CMK (cell line): ENCODE measurements around the gene RNF207.
"Not testable (repeated sequence)": the region's sequence is repeated elsewhere in the genome, so short reads cannot be mapped to it uniquely, and the experiment has no call there.

Source experiments
- DNase-seq: peaks from one replicate; pipeline ENCODE4 v3.0.0-alpha.2; 2010; ENCODE audit warnings: low read depth

RNF207 gene

DNA sequence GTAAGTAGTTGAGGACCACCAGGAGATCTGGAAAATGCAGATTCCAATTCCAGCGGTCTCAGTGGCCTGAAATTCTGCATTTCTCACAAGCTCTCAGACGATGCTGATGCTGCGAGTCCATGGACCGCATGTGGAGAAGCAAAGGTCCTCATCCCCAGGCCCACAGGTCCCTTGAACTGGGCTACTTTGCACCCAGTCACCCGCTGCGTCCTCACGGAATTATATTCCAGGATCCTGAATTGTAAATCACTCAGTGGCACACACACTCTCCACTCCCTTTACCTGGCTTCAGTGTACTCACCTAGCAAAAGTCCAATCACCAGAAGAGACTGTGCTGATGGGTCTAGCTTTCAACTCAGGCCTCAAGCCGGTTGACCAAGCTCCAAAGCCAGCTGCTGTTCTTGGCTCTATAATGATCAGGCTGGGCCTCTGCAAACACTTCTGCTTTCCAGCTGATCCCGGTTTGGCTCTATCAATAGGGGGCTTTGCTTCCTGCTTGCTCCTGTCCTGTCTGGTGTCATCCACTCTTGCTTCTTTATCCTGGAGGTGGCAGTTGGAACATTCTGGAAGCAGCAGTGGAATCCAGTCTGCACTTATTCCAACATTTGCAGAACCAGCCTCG lies 5.6 kb upstream of the RNF207 start:
- peak; percentile 54 for DNase-seq

DNA sequence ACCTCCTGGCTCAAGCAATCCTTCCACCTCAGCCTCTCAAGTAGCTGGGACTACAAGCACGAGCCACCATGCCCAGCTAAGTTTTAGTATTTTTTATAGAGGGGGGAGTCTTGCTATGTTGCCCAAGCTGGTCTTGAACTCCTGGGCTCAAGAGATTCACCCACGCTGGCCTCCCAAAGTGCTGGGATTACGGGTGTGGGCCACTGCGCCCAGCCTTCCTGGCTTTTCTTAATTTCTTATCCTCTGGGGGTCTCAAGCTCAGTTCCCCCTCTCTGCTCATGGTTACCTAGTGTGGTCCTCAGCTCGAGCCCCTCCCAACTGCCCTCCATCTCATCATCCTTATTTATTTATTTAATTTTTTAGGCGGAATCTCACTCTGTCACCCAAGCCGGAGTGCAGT lies 3.7 kb upstream of the RNF207 start:
- DNase-seq: no peak

DNA sequence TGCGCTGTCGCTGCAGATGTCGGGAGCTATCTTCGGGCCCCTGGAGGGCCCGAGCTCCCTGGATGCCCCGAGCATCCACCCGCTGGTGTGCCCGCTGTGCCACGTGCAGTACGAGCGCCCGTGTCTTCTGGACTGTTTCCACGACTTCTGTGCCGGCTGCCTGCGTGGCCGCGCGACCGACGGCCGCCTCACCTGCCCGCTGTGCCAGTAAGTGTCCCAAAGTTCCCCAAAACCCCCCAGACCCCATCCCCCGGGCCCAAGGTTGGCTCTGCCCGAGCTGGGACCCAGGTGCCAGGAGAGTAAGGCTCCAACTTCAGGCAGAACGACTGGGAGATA lies 569 bp downstream of the RNF207 start:
- DNase-seq: no peak

DNA sequence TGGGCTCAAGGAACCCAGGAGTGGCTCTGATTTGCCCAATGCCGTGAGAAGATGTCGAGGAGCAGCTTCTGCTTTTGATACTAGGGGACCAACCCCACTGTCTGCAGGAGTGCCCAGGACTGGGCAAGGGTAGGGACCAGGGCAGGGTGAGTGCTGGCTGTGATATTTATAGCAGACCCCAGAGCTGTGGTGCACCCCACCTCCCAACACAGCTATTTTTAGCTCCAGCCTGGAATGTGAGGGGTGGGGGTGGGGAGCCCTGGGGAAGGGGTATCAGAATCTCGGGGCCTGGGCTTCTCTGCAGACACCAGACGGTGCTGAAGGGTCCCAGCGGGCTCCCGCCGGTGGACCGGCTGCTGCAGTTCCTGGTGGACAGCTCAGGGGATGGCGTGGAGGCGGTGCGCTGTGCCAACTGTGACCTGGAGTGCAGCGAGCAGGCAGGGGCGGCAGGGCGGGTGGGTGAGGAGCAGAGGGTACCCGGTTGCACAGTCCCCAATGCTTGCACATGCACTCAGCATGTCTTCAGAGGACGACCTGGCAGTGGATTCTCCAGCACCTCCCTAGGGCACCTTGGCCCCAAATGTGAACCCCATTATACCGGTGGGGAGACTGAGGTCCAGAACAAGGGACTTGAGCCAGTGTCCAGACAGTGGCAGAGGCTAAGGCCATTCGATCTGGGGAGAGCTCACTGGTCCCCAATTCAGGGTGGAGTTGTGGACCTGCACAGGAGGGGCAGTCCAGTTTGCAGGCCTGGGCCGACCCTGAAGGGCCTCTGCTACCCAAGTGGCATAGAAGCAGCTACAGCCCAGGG lies 1.4 kb downstream of the RNF207 start:
- no peak for DNase-seq

DNA sequence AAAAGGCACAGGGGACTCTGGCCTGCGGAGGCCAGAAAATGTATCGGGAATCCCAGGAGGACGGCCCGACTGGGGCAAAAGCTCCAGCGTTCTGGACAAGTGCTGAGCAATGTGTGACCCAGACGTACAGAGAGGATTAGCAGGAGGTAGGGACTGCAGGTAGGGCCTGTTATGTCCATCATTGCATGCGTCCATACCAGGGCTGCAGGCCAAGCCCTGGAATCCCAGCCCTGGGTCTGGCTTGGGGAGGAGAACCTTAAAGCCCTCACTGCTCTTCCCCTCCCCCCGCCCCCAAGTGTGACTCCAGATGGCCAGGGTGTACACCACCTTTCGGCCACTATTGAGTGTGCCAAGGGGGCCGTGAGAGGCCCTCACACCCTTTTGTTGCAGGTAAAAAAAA lies 2.0 kb downstream of the RNF207 start:
- no peak for DNase-seq

DNA sequence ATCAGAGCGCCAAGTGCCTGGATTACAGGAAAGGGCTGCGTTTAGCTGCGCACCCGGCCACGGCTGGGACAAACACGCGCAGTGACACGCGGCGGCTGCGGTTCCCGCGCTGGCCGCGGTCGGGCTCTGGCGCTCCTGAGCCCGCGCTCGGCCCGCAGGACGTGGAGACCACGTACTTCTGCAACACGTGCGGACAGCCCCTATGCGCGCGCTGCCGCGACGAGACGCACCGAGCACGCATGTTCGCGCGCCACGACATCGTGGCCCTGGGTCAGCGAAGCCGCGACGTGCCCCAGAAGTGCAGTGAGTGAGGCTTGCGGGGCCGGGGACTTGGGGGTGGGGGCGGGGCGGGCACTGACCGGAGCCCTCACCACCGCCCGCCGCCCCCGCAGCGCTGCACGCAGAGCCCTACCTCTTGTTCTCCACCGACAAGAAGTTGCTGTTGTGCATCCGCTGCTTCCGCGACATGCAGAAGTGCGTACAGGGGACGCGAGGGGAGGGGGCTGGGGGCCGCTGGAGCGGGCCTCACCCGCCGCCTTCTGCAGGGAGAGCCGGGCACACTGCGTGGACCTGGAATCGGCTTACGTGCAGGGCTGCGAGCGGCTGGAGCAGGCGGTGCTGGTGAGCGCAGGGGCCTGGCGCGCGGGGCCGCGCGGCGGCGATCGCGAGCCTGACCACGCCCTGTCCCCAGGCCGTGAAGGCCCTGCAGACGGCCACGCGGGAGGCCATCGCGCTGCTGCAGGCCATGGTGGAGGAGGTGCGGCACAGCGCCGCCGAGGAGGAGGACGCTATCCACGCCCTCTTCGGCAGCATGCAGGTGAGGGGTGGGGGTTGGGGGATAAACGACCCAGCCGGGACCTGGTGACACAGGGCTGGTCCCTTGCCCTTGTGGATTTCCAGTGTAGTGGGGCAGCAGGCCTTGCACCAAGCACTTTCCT lies 3.1 kb downstream of the RNF207 start:
- no peak for DNase-seq

DNA sequence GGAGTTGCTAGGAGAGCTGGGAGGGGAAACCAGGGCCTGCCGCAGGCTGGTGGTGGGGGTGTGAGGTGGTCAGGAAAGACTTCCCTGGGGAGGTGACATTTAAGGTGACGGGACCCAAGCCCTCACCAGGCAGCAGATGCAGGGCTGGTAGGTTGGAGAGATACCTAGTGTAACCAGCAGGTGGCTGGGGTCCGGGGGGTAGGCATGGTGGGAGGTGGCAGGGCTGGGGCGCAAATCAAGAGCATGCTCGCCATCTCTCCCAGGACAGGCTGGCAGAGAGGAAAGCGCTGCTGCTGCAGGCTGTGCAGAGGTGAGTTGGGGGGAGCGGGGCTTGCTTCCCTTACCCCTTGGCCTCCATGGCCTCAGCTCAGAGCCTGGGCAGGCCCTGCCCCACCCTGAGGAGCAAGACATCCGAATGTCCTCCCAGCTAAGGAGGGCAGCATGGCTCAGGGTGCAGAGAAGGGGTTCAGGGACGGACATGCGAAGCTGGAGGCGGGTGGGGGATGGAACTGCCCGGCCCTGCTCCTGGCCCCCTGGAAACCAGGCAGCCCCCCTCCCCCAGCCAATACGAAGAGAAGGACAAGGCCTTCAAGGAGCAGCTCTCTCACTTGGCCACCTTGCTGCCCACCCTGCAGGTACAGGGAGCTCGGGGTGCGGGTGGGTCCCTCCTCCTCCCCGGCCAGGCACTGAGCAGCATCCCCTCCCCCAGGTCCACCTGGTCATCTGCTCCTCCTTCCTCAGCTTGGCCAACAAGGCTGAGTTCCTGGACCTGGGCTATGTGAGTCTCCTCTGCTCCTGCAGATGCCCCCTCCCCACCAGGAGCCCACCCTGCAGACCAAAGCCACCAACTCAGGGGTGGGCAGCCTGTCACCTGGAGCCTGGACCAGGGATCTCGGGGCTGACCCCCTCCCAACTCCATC lies 4.0 kb downstream of the RNF207 start:
- no peak for DNase-seq

DNA sequence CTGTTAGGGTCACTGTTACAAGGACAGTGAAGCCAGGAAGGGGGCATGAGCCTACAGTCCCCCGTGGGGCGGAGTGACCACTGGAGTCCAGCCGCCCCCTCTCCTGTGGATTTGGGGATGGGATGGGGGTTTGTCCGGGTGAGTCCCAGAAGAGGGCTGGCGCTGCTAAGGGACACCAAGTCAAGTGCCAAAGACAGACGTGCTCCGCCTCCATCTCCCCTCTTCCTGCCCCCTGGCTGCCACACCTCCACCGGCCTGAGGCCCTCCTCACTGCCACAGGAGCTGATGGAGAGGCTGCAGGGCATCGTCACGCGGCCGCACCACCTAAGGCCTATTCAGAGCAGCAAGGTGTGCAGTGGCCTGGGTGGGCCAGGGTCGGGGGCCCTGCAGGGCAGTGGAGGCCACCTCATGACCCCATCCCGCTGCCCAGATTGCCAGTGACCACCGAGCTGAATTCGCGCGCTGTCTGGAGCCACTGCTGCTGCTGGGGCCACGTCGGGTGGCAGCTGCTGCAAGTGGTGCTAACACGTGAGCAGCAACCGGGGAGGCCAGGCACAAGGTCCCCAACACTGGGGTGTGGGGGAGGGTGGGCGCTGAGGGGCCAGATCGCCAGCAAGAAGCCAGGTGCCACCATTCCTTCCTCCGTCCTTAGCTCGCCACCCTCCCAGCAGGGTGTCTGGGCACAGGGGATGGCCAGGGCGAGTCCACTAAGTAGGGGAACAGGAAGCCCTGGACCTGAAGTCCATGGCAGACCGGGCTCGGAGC lies 4.9 kb downstream of the RNF207 start:
- no peak for DNase-seq

DNA sequence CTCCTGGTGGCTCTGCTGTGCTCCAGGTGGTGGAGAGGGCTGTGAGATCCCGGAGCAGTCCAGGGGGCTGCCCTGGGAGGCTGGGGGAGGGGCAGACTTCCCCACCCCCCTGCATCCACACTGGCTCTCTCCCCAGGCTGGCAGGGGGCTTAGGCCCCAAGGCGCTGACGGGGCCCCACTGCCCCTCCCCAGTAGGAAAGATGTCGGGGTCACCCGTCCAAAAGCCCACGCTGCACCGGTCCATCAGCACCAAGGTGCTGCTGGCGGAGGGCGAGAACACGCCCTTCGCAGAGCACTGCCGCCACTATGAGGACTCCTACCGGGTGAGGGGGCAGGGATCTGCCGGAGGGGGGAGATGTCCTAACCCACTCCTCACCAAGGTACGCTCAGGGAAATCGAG lies 5.8 kb downstream of the RNF207 start:
- no peak for DNase-seq

DNA sequence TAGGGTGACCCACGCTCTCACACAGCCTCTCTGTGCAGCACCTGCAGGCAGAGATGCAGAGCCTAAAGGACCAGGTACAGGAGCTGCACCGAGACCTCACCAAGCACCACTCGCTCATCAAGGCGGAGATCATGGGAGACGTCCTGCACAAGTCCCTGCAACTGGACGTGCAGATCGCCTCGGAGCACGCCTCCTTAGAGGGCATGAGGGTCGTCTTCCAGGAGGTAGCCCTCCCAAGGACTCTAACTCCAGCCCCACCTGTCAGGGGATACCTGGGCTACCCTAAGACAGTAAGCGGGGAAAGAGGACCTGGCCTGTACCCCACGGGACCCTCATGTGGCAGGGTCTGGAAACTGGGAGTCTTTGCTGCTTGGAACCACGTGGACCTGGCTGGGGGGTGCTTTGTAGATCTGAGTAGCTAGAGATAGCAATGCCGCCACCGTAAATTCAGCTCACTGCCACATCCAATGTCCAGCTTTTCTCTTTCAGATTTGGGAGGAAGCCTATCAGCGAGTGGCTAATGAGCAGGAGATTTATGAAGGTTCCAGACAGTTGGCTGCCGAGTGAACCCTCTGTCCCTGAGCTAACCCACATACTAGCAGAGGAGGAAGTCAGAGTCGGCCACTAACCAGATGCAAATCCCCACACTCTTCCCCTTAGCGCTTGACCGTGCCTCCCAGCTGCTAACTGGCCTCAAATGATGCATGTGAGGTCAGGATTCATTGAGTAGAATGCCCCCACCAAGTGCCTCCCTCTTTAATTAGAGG lies 6.5 kb downstream of the RNF207 start:
- no peak for DNase-seq

DNA sequence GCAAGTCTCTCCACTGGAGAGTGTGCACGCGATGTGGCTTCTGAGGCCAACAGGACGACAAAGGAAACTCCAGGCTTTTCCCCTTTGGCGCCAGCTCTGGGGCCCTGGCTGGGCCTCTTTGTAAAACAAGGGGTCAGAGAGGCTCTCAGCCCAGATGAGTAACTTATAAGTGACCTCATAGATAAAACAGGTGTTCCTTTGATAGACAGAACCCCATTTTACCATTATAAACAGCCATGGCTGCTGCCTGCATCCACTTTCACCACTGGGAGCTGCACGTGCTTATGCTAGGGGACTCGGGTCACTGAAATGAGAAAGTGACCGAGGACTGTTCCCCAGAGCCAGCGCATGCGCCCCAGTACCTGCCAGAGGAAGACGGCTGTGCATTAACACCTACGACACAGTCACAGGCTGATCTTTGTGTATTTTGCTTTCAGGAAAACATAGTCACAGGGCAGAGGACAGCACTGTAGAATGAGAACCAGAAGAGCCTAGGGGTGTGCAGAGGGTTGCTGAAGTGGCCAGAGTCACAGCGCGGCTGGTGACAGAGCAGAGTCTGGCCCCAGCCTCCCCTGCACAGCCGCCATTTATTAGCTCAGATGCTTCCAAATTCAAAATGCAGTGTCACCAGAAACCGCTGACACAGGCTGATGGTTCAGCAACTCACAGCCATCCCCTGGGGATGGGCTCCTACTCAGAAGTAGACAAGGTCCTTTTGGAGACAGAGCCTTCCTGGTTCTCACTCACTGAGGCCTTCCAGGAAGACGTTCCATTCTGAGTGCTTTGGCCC lies 12.7 kb downstream of the RNF207 start:
- DNase-seq: no peak

DNA sequence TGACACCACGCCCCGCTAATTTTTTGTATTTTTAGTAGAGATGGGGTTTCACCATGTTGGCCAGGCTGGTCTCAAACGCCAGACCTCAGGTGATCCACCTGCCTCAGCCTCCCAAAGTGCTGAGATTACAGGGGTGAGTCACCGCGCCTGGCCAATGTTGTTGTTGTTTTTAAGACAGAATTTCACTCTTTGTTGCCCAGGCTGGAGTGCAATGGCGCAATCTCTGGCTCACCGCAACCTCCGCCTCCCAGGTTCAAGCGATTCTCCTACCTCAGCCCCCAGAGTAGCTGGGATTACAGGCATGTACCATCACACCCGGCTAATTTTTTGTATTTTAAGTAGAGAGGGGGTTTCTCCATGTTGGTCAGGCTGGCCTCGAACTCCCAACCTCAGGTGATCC lies 13.7 kb downstream of the RNF207 start:
- DNase-seq: not testable (repeated sequence)

DNA sequence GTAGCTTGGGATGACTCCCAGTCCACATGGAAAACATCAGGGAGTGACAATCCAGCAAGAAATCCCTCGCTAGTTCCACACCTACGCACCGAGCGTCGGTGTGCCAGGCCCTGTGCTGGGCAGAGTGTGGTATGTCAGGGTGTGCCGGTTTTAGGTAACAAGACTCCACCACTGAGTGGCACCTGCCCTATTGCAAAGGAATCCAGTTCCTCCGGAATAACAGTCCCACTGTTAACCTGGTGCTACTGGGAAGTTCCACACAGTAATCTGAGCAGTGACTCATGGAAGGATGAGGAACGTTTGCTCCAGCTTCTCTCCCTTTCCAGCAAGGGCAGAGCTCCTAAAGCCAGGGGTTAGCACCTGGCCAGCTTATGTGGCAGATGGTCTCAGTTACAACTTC lies 14.3 kb downstream of the RNF207 start:
- DNase-seq: no peak

DNA sequence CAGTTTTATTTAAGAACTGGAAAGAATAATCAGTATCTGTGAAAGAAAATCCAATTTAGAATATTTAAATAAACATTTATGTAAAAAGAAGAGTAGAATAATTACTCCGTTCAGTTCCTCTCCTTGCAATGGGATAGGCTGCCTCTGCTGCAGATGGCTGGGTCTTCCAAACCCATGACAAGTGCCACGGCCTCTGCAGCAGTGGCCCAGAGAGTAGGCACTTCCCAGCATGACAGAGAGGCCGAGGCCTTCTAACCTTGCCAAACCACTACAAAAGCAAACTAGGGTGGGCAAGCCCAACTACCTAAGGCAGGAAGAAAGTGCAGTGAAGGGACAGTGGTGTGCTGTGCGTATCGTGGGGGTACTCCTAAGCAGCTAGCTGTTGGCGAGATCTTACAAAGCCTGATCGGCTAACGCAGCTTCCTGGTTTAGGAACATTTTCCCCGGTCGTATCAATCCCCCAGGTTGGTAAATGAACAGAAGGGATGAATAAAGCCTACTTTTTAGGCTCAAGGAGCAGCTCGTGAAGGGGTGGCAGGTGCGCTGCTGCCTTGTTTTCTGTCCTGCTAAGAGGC lies 15.4 kb downstream of the RNF207 start:
- DNase-seq: no peak

DNA sequence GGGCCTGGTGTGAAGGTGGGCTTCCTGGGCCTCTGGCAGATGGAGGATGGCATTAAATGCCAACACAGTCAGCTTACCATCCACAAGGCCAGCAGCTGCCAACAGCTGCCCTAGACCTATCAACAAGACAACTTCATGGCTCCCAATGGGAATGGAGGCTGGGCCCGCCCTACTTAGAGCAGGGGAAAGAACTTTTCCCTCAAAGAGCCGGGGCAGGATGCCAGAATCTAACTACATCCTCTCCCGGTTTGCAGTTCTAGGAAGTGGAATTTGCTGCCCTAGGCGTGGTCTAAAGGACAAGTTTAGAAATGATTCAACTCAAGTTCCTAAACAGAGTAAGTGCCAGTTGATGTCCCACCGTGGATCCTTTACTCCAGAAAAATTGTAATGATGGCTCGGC lies 16.7 kb downstream of the RNF207 start:
- no peak for DNase-seq

DNA sequence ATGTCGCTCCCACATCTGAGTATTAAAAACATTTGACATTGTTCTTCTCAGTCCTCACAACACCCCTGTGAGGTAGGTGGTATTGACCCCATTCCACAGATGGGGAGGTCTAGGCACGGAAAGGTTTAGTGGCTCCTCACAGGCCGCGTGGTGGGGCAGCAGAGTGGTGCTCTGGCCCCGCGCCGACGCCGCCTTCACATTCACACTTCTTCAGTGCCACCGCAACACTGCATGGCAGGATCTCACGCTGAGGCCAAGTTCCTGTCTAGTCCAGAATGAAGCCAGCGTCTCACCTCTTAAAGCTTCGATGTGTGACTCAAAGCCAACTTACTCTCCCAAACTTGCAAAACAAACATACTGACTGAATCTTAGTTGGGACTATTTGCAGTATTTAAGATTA lies 17.7 kb downstream of the RNF207 start:
- DNase-seq: no peak

DNA sequence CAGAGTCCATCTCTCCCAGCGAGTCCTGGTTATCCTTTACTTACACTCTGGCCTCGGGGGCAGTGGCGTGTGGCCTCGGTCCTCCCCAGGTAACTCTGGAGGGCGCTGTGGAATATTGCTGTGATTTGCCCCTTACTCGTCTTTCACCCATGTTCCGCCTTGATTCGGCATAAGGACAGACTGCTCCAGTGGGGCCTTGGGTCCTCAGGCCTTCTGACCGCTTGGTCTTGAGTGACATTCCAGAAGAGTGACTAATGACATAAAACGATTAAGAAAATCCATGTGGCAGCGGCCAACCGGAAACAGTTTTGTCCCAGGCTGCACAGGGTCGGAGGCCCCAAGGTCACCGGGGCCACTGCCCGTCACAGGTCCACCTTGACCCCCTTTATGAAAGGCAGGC lies 18.8 kb downstream of the RNF207 start:
- DNase-seq: no peak

DNA sequence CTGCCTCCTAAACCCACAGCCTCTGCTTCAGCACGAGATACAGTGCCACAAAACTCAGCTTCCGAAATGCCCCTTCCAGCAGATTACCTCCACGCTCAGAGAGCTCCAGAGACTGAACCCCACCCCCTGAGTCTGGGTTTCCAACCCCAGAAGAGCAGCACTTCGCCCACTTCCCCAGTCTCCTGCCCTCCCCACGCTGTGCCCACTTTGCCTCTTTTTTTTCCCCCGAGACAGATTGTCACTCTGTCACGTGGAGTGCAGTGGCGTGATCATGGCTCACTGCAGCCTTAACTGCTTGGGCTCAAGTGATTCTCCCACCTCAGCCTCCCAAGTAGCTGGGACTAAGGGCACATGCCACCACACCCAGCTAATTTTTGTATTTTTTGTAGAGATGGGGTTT lies 19.7 kb downstream of the RNF207 start:
- DNase-seq: no peak

DNA sequence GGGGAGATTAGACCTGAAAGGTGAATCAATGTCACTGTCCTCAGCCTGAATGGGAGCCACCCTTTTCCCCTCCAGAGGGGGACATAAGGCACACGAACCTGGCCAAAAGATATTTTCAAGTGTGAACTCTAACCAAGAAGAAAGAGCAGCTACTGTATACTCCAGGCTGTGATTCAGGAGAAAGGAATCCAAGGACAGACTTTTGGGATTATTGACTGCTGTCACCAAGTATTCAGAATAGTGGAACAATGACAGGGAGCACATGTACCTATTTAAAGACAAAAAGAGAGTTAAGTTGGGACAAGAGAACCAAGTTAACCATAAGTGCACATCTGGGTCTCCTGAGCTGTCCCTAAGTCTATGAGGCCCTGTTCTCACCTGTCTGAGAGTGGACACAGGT lies 27.5 kb downstream of the RNF207 start:
- DNase-seq: no peak
